Astrocyte (in vitro differentiated cells and primary cell): ENCODE data around the gene ERBB2. TPM values are rescaled to one million over a fixed set of nuclear protein-coding genes. Genes with fewer than 3 reads are reported as not detected.

ENCODE experiments used
- DNase-seq: peaks from one replicate; pipeline ENCODE4 v3.0.0-alpha.2; 2010; ENCODE audit warnings: low read depth
- FAIRE-seq: peaks from 2 replicates; lab custom pipeline; 2011; peaks lifted over from hg19 to GRCh38; lab: Jason Lieb, UNC
- H2AFZ ChIP-seq: 2 replicates; pipeline ENCODE4 v1.6.0; 2012; ENCODE audit warnings: low read depth, low read length, inconsistent platforms
- H3K27ac ChIP-seq: 2 replicates; pipeline ENCODE4 v1.5.1; 2011; ENCODE audit warnings: low read depth, low read length, inconsistent platforms
- H3K27me3 ChIP-seq: 2 replicates; pipeline ENCODE4 v1.6.0; 2011; ENCODE audit warnings: low read length, inconsistent platforms; ENCODE audit not compliant: insufficient read depth
- H3K36me3 ChIP-seq: 2 replicates; pipeline ENCODE4 v1.5.1; 2011; ENCODE audit warnings: low read length, inconsistent platforms; ENCODE audit not compliant: insufficient read depth
- H3K4me1 ChIP-seq: 2 replicates; pipeline ENCODE4 v1.5.1; 2011; ENCODE audit warnings: low read length, inconsistent platforms; ENCODE audit not compliant: insufficient read depth
- H3K4me2 ChIP-seq: 2 replicates; pipeline ENCODE4 v1.6.0; 2012; ENCODE audit warnings: low read length, inconsistent platforms
- H3K4me3 ChIP-seq: 2 replicates; pipeline ENCODE4 v1.5.1; 2011; ENCODE audit warnings: low read depth, mild to moderate bottlenecking, low read length, inconsistent platforms; ENCODE audit not compliant: insufficient read depth
- H3K79me2 ChIP-seq: 2 replicates; pipeline ENCODE4 v1.6.0; 2012; ENCODE audit warnings: mild to moderate bottlenecking, low read length, inconsistent platforms; ENCODE audit not compliant: insufficient read depth
- H3K9ac ChIP-seq: 2 replicates; pipeline ENCODE4 v1.6.0; 2012; ENCODE audit warnings: mild to moderate bottlenecking, low read length, inconsistent platforms
- H3K9me3 ChIP-seq: 2 replicates; pipeline ENCODE4 v1.5.1; 2012; ENCODE audit warnings: low read depth, mild to moderate bottlenecking, low read length, inconsistent platforms; ENCODE audit not compliant: insufficient read depth
- H4K20me1 ChIP-seq: 2 replicates; pipeline ENCODE4 v1.6.0; 2012; ENCODE audit warnings: low read length, inconsistent platforms; ENCODE audit not compliant: insufficient read depth
- H3K27ac Mint-ChIP-seq: one replicate; pipeline ENCODE4 v1.8.0; 2021; ENCODE audit warnings: mild to moderate bottlenecking, mixed read lengths; ENCODE audit not compliant: unreplicated experiment
- H3K27me3 Mint-ChIP-seq: one replicate; pipeline ENCODE4 v1.8.0; 2021; ENCODE audit warnings: low read depth, mixed read lengths; ENCODE audit not compliant: unreplicated experiment
- H3K36me3 Mint-ChIP-seq: one replicate; pipeline ENCODE4 v1.8.0; 2021; ENCODE audit warnings: low read depth, mixed read lengths; ENCODE audit not compliant: unreplicated experiment
- H3K4me1 Mint-ChIP-seq: one replicate; pipeline ENCODE4 v1.8.0; 2021; ENCODE audit warnings: low read depth, mixed read lengths; ENCODE audit not compliant: unreplicated experiment
- H3K4me3 Mint-ChIP-seq: one replicate; pipeline ENCODE4 v1.8.0; 2021; ENCODE audit warnings: mild to moderate bottlenecking, moderate library complexity, mixed read lengths; ENCODE audit not compliant: unreplicated experiment
- H3K9me3 Mint-ChIP-seq: one replicate; pipeline ENCODE4 v1.8.0; 2021; ENCODE audit warnings: mild to moderate bottlenecking, mixed read lengths; ENCODE audit not compliant: unreplicated experiment
- CTCF ChIP-seq: IDR thresholded peaks from 2 replicates; pipeline ENCODE4 v1.5.1; 2011; ENCODE audit warnings: low read depth, mild to moderate bottlenecking, inconsistent platforms, low read length, moderate library complexity; ENCODE audit not compliant: insufficient read depth
- EZH2 ChIP-seq: IDR thresholded peaks from 2 replicates; pipeline ENCODE4 v1.6.1; 2012; ENCODE audit warnings: mild to moderate bottlenecking, low read length, inconsistent platforms; ENCODE audit not compliant: insufficient read depth
- total RNA-seq: library from RNA; stranded (reverse); gene quantifications from 2 replicates; pipeline ENCODE4 v1.2.1, GENCODE V29; 2021

ERBB2 gene
- total RNA-seq, 1 donor from 2014 or later: 64.0 TPM

GRCh38 chr17:39759204-39759603, 59.3 kb downstream of the ERBB2 start:
- H3K27ac ChIP-seq: no peak overlapping the region
- no peak overlapping the region for H2AFZ ChIP-seq
- no peaks in the 10 kb centered on the region for H4K20me1 ChIP-seq
- no peak overlapping the region for H3K4me2 ChIP-seq
- Mint-ChIP-seq H3K36me3 (no peaks in the 10 kb centered on the region), H3K27ac (peak overlapping the region; percentile 93), H3K4me3 (no peak overlapping the region), H3K9me3 (peaks cover 2% of the 10 kb centered on the region), H3K4me1 (peaks cover 53% of the 10 kb centered on the region), H3K27me3 (no peaks in the 10 kb centered on the region)
- peaks cover 19% of the 10 kb centered on the region for H3K4me1 ChIP-seq
- H3K9me3 ChIP-seq: no peaks in the 10 kb centered on the region
- no peaks in the 10 kb centered on the region for H3K79me2 ChIP-seq
- no peak for FAIRE-seq
- H3K9ac ChIP-seq: no peak overlapping the region
- no peak for DNase-seq
- H3K27me3 ChIP-seq: no peaks in the 10 kb centered on the region
- H3K36me3 ChIP-seq: no peaks in the 10 kb centered on the region
- H3K4me3 ChIP-seq: no peak overlapping the region
- no peak for TF ChIP-seq EZH2
- TF ChIP-seq CTCF: no peak

- no peak overlapping the region for H3K4me3 ChIP-seq
- H3K27ac ChIP-seq: no peak overlapping the region
- no peaks in the 10 kb centered on the region for H3K79me2 ChIP-seq
- no peaks in the 10 kb centered on the region for H3K36me3 ChIP-seq
- FAIRE-seq: no peak
- H3K9me3 ChIP-seq: no peaks in the 10 kb centered on the region
- H3K27me3 ChIP-seq: peaks cover 17% of the 10 kb centered on the region
- peaks cover 19% of the 10 kb centered on the region for H3K4me1 ChIP-seq
- H3K9me3 Mint-ChIP-seq: peaks cover 15% of the 10 kb centered on the region
- H3K4me1 Mint-ChIP-seq: peaks cover 35% of the 10 kb centered on the region
- no peak overlapping the region for H3K4me3 Mint-ChIP-seq
- H4K20me1 ChIP-seq: no peaks in the 10 kb centered on the region
- no peak overlapping the region for H3K9ac ChIP-seq
- DNase-seq: no peak
- no peak overlapping the region for H3K4me2 ChIP-seq
- no peak overlapping the region for H2AFZ ChIP-seq
- TF ChIP-seq EZH2 (no peak), CTCF (no peak)
- H3K36me3 Mint-ChIP-seq: peaks cover 7% of the 10 kb centered on the region
- H3K27me3 Mint-ChIP-seq: peaks cover 10% of the 10 kb centered on the region
- H3K27ac Mint-ChIP-seq: no peak overlapping the region
Measured at GRCh38 chr17:39761861-39762496, 62.1 kb downstream of the ERBB2 start.

DNA sequence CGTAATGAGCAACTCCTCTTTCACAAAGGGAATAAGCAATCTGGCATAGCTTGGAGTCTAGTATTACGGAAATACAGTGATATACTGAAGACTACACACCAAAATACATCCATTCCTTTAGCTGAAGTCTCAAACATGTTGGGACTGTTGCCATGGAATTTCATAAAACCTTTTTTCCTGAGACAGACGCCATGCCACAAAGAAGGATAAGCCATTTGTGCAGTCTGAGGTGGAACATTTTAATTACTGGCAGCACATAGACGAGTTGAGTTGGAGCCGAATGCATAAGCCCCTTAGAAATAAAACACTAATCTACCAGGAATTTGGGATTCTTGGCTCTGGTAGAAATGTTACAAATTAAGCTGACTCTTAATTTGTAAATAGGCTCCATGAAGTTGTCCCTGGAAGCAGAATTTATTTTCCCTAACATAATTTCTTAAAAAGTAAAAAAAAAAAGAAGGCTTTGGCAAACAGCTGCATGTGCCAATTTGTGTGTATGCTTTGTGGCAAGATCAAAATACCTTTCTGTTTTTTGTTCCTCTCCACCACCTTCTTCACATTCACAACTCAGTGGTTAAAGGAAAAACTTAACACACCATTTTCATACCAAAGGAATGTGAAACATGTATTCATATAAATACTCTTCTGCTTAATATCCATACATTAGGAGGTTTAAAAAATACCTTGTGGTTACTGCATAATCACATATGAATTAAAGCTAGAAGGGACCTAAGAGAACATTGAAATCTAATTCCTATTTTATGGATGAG, 63.4 kb downstream of the ERBB2 start:
- Mint-ChIP-seq H3K4me1 (peaks cover 23% of the 10 kb centered on the region), H3K27ac (no peak overlapping the region)

More for the DNA sequence above, 63.4 kb downstream of the ERBB2 start:
- Histone ChIP-seq H3K4me2 (peak overlapping the region; percentile 35), H3K4me1 (peaks cover 11% of the 10 kb centered on the region), H2AFZ (no peak overlapping the region), H3K27ac (no peak overlapping the region), H3K27me3 (peaks cover 17% of the 10 kb centered on the region), H4K20me1 (no peaks in the 10 kb centered on the region), H3K79me2 (no peaks in the 10 kb centered on the region), H3K9me3 (no peaks in the 10 kb centered on the region), H3K36me3 (no peaks in the 10 kb centered on the region), H3K9ac (no peak overlapping the region), H3K4me3 (no peak overlapping the region)
- H3K36me3 Mint-ChIP-seq: peaks cover 7% of the 10 kb centered on the region
- TF ChIP-seq EZH2 (no peak), CTCF (no peak)
- peaks cover 16% of the 10 kb centered on the region for H3K9me3 Mint-ChIP-seq
- FAIRE-seq (no peak), DNase-seq (peak; percentile 64)
- H3K4me3 Mint-ChIP-seq: no peak overlapping the region
- H3K27me3 Mint-ChIP-seq: peaks cover 10% of the 10 kb centered on the region
